Dendritic cell treated with granulocyte-macrophage colony-stimulating factor and Interleukin-4, amounts not matched to agents 40 ng/mL and 50 ng/mL, for 4 days (primary cell): Measurements from ENCODE around the gene THOC6.

Experiments
- H3K27ac Mint-ChIP-seq: one replicate; pipeline ENCODE4 v1.8.0; 2022; ENCODE audit warnings: mild to moderate bottlenecking, mixed read lengths
- H3K27me3 Mint-ChIP-seq: one replicate; pipeline ENCODE4 v1.8.0; 2022; ENCODE audit warnings: mild to moderate bottlenecking, mixed read lengths
- H3K36me3 Mint-ChIP-seq: one replicate; pipeline ENCODE4 v1.8.0; 2022; ENCODE audit warnings: low read depth, mixed read lengths
- H3K4me1 Mint-ChIP-seq: one replicate; pipeline ENCODE4 v1.8.0; 2022; ENCODE audit warnings: low read depth, mixed read lengths
- H3K4me3 Mint-ChIP-seq: one replicate; pipeline ENCODE4 v1.8.0; 2022; ENCODE audit warnings: mild to moderate bottlenecking, moderate library complexity, mixed read lengths
- H3K9me3 Mint-ChIP-seq: one replicate; pipeline ENCODE4 v1.8.0; 2022; ENCODE audit warnings: mixed read lengths
- intact Hi-C: fragments of 100-400 bp; cut with micrococcal nuclease; formaldehyde crosslinking; loops from one replicate; pipeline ENCODE4 v1.15.0; 2022

Gene THOC6

GRCh38 chr16:3015865-3016521, 7.8 kb upstream of the THOC6 start:
- Mint-ChIP-seq H3K4me3 (no peak overlapping the region), H3K36me3 (peaks cover 4% of the 10 kb centered on the region), H3K27ac (no peak overlapping the region), H3K9me3 (no peaks in the 10 kb centered on the region), H3K27me3 (peaks cover 79% of the 10 kb centered on the region), H3K4me1 (peaks cover 30% of the 10 kb centered on the region)
- intact Hi-C loops = no loop called here

- Mint-ChIP-seq H3K27ac (no peak overlapping the region), H3K4me1 (peaks cover 39% of the 10 kb centered on the region), H3K27me3 (peaks cover 66% of the 10 kb centered on the region), H3K9me3 (no peaks in the 10 kb centered on the region), H3K36me3 (peaks cover 4% of the 10 kb centered on the region), H3K4me3 (no peak overlapping the region)
- intact Hi-C loops = no loop called here
Measured at GRCh38 chr16:3017344-3017743, 6.5 kb upstream of the THOC6 start.

- intact Hi-C loops = no loop called here
- H3K27me3 Mint-ChIP-seq = peaks cover 60% of the 10 kb centered on the region
- peaks cover 44% of the 10 kb centered on the region for H3K4me1 Mint-ChIP-seq
- no peak within 1 kb of the TSS for H3K27ac Mint-ChIP-seq
- no peaks in the 10 kb centered on the region for H3K9me3 Mint-ChIP-seq
- H3K4me3 Mint-ChIP-seq = no peak within 1 kb of the TSS
- peaks cover 9% of the 10 kb centered on the region for H3K36me3 Mint-ChIP-seq
Measured at GRCh38 chr16:3017794-3018506, 5.9 kb upstream of the THOC6 start, which contains the start of gene CLDN6. Gene CLDN6 (minus strand): TSS chr16:3018183. CDS start chr16:3016021, 2,162 bp downstream.

- no peaks in the 10 kb centered on the region for H3K9me3 Mint-ChIP-seq
- H3K36me3 Mint-ChIP-seq = peaks cover 22% of the 10 kb centered on the region
- H3K4me3 Mint-ChIP-seq = peak overlapping the region; percentile 81
- peaks cover 42% of the 10 kb centered on the region for H3K27me3 Mint-ChIP-seq
- H3K4me1 Mint-ChIP-seq = peaks cover 58% of the 10 kb centered on the region
- peak overlapping the region; percentile 90 for H3K27ac Mint-ChIP-seq
- intact Hi-C loops = loop anchor here (1.0 kb wide), 1 partner anchor 12 kb away; no protein-coding TSS in a partner anchor
Measured at GRCh38 chr16:3019594-3020246, 4.1 kb upstream of the THOC6 start.

DNA sequence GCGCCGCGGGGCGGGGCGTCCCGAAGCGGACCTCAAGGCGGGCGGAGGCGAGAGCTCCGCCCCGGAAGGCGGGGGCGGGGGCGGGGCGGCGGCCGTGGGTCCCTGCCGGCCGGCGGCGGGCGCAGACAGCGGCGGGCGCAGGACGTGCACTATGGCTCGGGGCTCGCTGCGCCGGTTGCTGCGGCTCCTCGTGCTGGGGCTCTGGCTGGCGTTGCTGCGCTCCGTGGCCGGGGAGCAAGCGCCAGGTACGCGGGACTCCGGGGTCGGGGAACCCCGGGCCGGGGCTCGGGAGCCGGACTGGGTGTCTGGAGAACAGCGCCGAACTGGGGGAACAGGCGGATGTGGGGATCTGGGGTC, 3.6 kb upstream of the THOC6 start, which contains the start of gene TNFRSF12A:
Gene TNFRSF12A, plus strand, starts transcription at position 122 of the 357 bp plus-strand sequence. Its CDS starts 30 bp downstream, at position 152.
- intact Hi-C loops = loop anchor here (1.0 kb wide), 1 partner anchor 13 kb away; no protein-coding TSS in a partner anchor
- H3K27ac Mint-ChIP-seq = peak within 1 kb of the TSS; percentile 90
- H3K9me3 Mint-ChIP-seq = no peaks in the 10 kb centered on the region
- peak within 1 kb of the TSS; percentile 81 for H3K4me3 Mint-ChIP-seq
- peaks cover 61% of the 10 kb centered on the region for H3K4me1 Mint-ChIP-seq
- H3K27me3 Mint-ChIP-seq = peaks cover 37% of the 10 kb centered on the region
- peaks cover 22% of the 10 kb centered on the region for H3K36me3 Mint-ChIP-seq

- Mint-ChIP-seq H3K4me1 (peaks cover 65% of the 10 kb centered on the region), H3K36me3 (peaks cover 28% of the 10 kb centered on the region), H3K9me3 (no peaks in the 10 kb centered on the region), H3K27me3 (peaks cover 32% of the 10 kb centered on the region), H3K27ac (peak overlapping the region; percentile 90), H3K4me3 (peak overlapping the region; percentile 81)
- intact Hi-C loops = loop anchor here (1.0 kb wide), 1 partner anchor 14 kb away; no protein-coding TSS in a partner anchor
Measured at GRCh38 chr16:3020604-3021448, 3.0 kb upstream of the THOC6 start.

- no peaks in the 10 kb centered on the region for H3K9me3 Mint-ChIP-seq
- peaks cover 65% of the 10 kb centered on the region for H3K4me1 Mint-ChIP-seq
- H3K27ac Mint-ChIP-seq = peak overlapping the region; percentile 90
- peak overlapping the region; percentile 81 for H3K4me3 Mint-ChIP-seq
- intact Hi-C loops = no loop called here
- peaks cover 28% of the 10 kb centered on the region for H3K27me3 Mint-ChIP-seq
- H3K36me3 Mint-ChIP-seq = peaks cover 36% of the 10 kb centered on the region
Measured at GRCh38 chr16:3021449-3022207, 2.2 kb upstream of the THOC6 start.

GRCh38 chr16:3022208-3022683, 1.6 kb upstream of the THOC6 start:
- Mint-ChIP-seq H3K9me3 (no peaks in the 10 kb centered on the region), H3K4me1 (peaks cover 65% of the 10 kb centered on the region), H3K27me3 (peaks cover 22% of the 10 kb centered on the region), H3K27ac (peak overlapping the region; percentile 90), H3K36me3 (peaks cover 43% of the 10 kb centered on the region), H3K4me3 (peak overlapping the region; percentile 81)
- intact Hi-C loops = no loop called here

- peaks cover 67% of the 10 kb centered on the region for H3K4me1 Mint-ChIP-seq
- peak overlapping the region; percentile 81 for H3K4me3 Mint-ChIP-seq
- intact Hi-C loops = no loop called here
- H3K9me3 Mint-ChIP-seq = no peaks in the 10 kb centered on the region
- H3K27me3 Mint-ChIP-seq = peaks cover 20% of the 10 kb centered on the region
- peak overlapping the region; percentile 90 for H3K27ac Mint-ChIP-seq
- peaks cover 49% of the 10 kb centered on the region for H3K36me3 Mint-ChIP-seq
Measured at GRCh38 chr16:3022684-3023414, 986 bp upstream of the THOC6 start.

DNA sequence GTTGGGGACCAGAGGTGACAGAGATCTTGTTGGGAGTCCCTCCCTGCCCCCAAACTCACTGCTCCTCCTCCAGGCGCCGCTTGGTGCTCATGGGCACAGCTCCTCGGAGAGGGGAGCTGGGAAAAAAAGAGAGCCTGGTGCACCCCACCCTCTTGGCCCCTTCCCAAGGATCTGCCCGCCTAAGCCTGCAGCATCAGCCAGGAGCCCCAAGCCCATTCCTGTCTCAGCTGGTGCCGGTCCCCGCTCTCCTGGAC, 493 bp upstream of the THOC6 start:
- H3K27ac Mint-ChIP-seq = peak overlapping the region; percentile 90
- peaks cover 67% of the 10 kb centered on the region for H3K4me1 Mint-ChIP-seq
- H3K4me3 Mint-ChIP-seq = peak overlapping the region; percentile 81
- no peaks in the 10 kb centered on the region for H3K9me3 Mint-ChIP-seq
- H3K36me3 Mint-ChIP-seq = peaks cover 50% of the 10 kb centered on the region
- intact Hi-C loops = no loop called here
- H3K27me3 Mint-ChIP-seq = peaks cover 17% of the 10 kb centered on the region

GRCh38 chr16:3025032-3026002, 1.5 kb downstream of the THOC6 start:
- H3K4me1 Mint-ChIP-seq = peaks cover 71% of the 10 kb centered on the region
- H3K4me3 Mint-ChIP-seq = no peak overlapping the region
- H3K36me3 Mint-ChIP-seq = peaks cover 49% of the 10 kb centered on the region
- no peak overlapping the region for H3K27ac Mint-ChIP-seq
- peaks cover 22% of the 10 kb centered on the region for H3K27me3 Mint-ChIP-seq
- intact Hi-C loops = no loop called here
- no peaks in the 10 kb centered on the region for H3K9me3 Mint-ChIP-seq

DNA sequence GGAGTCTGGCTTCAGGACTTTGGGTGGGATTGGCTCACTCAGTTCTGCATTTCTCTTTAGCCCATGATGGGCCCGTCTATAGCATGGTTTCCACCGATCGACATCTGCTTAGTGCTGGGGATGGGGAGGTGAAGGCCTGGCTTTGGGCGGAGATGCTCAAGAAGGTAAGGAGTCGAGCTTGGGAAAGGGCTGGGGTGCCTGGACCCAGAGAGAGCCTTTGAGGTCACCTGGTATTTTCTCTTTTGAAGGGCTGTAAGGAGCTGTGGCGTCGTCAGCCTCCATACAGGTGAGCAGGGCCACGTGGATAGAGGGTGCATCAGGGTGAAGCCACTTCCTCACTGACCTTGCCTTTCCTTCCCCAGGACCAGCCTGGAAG, 2.2 kb downstream of the THOC6 start:
- no peak overlapping the region for H3K27ac Mint-ChIP-seq
- H3K4me1 Mint-ChIP-seq = peaks cover 75% of the 10 kb centered on the region
- intact Hi-C loops = no loop called here
- H3K27me3 Mint-ChIP-seq = peaks cover 28% of the 10 kb centered on the region
- peaks cover 46% of the 10 kb centered on the region for H3K36me3 Mint-ChIP-seq
- no peak overlapping the region for H3K4me3 Mint-ChIP-seq
- H3K9me3 Mint-ChIP-seq = no peaks in the 10 kb centered on the region
